ENCODE measurements around the gene LRRC66. TPM values are rescaled to one million over a fixed set of nuclear protein-coding genes. Genes with fewer than 3 reads are reported as not detected.

The LRRC66 gene
- total and polyA plus RNA-seq, 2 of the 13 experiments (the other 11 are each of a cell fraction or from before 2014, with no cell fraction given), result not detected

DNA sequence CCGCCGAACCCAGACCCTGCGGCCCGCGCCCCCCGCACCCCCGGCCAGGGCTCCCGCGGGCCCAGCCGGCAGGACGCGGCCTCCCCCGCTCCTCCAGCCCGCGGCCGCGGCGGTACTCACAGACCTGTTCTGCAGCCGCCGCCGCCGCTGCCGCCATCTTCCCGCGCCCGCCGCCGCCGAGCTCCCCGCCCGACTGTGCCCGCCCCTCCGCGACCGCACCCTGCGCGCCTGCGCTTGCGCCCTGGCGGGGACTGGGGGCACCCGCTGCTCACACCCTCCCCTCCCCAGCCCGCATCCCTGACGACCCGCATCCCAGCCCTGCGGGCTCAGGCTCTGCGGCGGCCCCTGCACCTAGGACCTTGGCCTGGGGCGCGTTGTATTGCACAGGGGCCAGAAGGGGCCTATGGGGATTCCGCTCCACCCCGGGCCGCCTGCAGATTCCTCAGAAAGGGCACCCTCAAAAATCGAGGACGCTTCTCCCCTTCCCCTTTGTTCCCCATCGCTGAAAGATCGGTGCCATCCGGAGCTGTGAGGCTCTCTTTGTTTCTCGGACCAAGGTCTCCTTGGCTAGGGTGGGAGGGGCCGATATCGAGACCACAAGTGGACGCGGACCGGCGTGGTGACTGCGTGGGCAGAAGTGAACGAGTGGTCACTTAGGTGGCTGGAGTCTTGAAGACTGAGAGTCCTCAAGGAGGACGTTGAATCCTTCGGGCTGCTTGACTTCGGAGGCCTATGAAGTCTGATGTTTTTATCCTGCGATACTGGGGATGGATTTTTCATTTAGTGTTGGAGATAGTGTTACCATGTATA, 18.1 kb upstream of the LRRC66 start, which contains the start of gene SGCB (continued):
- TF ChIP-seq MTA1 (CRISPR knock-in tag; IDR thresholded peaks at IDR 0.05; ENCODE audit: borderline replicate concordance) (peak; percentile 72; the same call in 1 of the 2 replicates), ZNF460 (CRISPR knock-in tag; IDR thresholded peaks at IDR 0.05; ENCODE audit: borderline replicate concordance) (no peak), CHCHD3 (CRISPR knock-in tag; IDR thresholded peaks at IDR 0.05) (0 out of 2 replicates have a peak, but pooled peaks have one; percentile 65), ADNP (CRISPR knock-in tag; IDR thresholded peaks at IDR 0.05) (no peak), DMAP1 (CRISPR knock-in tag; IDR thresholded peaks at IDR 0.05) (no peak), KMT2B (CRISPR knock-in tag; IDR thresholded peaks at IDR 0.05) (no peak), ZNF619 (CRISPR knock-in tag; IDR thresholded peaks at IDR 0.05) (no peak), MTA3 (CRISPR knock-in tag; IDR thresholded peaks at IDR 0.05) (no peak), SPEN (CRISPR knock-in tag; IDR thresholded peaks at IDR 0.05; ENCODE audit: low read depth) (0 out of 2 replicates have a peak, but pooled peaks have one; percentile 19), POLR2AphosphoS5 (IDR thresholded peaks at IDR 0.05; ENCODE audit: low read depth, low read length) (no peak), ZFAT (CRISPR knock-in tag; conservative IDR thresholded peaks at IDR 0.05) (no peak), SKI (IDR thresholded peaks at IDR 0.05; ENCODE audit: partially characterized antibody) (peak; percentile 18)
- TF ChIP-seq, protein P1, sequence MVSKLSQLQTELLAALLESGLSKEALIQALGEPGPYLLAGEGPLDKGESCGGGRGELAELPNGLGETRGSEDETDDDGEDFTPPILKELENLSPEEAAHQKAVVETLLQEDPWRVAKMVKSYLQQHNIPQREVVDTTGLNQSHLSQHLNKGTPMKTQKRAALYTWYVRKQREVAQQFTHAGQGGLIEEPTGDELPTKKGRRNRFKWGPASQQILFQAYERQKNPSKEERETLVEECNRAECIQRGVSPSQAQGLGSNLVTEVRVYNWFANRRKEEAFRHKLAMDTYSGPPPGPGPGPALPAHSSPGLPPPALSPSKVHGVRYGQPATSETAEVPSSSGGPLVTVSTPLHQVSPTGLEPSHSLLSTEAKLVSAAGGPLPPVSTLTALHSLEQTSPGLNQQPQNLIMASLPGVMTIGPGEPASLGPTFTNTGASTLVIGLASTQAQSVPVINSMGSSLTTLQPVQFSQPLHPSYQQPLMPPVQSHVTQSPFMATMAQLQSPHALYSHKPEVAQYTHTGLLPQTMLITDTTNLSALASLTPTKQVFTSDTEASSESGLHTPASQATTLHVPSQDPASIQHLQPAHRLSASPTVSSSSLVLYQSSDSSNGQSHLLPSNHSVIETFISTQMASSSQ (IDR thresholded peaks at IDR 0.05; ENCODE audit: low read depth), result no peak
- TF ChIP-seq, protein P1 (CRISPR knock-in tag; IDR thresholded peaks at IDR 0.05; ENCODE audit: borderline replicate concordance), result 0 out of 2 replicates have a peak, but pooled peaks have one; percentile 26
- TF ChIP-seq, protein P2, sequence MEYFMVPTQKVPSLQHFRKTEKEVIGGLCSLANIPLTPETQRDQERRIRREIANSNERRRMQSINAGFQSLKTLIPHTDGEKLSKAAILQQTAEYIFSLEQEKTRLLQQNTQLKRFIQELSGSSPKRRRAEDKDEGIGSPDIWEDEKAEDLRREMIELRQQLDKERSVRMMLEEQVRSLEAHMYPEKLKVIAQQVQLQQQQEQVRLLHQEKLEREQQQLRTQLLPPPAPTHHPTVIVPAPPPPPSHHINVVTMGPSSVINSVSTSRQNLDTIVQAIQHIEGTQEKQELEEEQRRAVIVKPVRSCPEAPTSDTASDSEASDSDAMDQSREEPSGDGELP (IDR thresholded peaks at IDR 0.05; ENCODE audit: borderline replicate concordance, low read depth), result no peak
- TF ChIP-seq, protein P3, sequence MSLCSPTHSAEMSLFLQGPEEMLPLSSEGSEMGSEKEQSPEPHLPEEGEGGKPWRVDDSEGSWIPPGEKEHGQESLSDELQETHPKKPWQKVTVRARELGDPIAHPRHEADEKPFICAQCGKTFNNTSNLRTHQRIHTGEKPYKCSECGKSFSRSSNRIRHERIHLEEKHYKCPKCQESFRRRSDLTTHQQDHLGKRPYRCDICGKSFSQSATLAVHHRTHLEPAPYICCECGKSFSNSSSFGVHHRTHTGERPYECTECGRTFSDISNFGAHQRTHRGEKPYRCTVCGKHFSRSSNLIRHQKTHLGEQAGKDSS (CRISPR knock-in tag; IDR thresholded peaks at IDR 0.05; ENCODE audit: borderline replicate concordance, low read depth), result no peak
- TF ChIP-seq, protein P4, sequence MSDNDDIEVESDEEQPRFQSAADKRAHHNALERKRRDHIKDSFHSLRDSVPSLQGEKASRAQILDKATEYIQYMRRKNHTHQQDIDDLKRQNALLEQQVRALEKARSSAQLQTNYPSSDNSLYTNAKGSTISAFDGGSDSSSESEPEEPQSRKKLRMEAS (IDR thresholded peaks at IDR 0.05), result no peak; the same call in 1 of the 2 replicates
- TF ChIP-seq, protein P5, sequence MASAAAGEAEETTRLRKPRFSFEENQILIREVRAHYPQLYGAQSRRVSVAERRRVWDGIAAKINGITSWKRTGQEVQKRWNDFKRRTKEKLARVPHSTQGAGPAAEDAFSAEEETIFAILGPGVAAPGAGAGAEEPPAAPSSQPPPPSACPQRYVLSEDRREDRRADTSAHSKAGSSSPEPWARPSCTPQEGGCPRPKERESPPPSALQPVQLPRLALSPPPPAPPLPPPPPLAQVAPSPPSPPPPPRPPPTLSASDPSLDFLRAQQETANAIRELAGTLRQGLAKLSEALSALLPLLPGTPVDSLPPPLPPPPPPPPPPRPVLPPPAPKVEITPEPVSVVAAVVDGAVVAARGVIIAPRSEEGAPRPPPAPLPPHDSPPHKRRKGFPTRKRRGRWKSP (CRISPR knock-in tag; IDR thresholded peaks at IDR 0.05), result peak; percentile 48; the same call in 1 of the 2 replicates
- TF ChIP-seq, protein P6, sequence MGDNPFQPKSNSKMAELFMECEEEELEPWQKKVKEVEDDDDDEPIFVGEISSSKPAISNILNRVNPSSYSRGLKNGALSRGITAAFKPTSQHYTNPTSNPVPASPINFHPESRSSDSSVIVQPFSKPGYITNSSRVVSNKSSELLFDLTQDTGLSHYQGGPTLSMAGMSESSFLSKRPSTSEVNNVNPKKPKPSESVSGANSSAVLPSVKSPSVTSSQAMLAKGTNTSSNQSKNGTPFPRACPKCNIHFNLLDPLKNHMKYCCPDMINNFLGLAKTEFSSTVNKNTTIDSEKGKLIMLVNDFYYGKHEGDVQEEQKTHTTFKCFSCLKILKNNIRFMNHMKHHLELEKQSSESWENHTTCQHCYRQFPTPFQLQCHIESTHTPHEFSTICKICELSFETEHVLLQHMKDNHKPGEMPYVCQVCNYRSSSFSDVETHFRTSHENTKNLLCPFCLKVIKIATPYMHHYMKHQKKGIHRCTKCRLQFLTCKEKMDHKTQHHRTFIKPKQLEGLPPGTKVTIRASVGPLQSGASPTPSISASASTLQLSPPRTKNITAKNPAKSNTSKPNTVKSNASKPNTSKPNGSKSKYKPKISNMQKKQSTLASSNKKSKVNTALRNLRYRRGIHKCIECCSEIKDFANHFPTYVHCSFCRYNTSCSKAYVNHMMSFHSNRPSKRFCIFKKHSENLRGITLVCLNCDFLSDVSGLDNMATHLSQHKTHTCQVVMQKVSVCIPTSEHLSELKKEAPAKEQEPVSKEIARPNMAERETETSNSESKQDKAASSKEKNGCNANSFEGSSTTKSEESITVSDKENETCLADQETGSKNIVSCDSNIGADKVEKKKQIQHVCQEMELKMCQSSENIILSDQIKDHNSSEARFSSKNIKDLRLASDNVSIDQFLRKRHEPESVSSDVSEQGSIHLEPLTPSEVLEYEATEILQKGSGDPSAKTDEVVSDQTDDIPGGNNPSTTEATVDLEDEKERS (CRISPR knock-in tag; IDR thresholded peaks at IDR 0.05), result peak; percentile 41; the same call in 1 of the 2 replicates

All from HepG2 (cell line).